H1 (cell line): Measurements from ENCODE around the gene SVEP1.

Experiments
- CTCF ChIP-seq, 3 experiments: IDR thresholded peaks; 1 replicate in 2 of 3; 2 replicates in 1 of 3; pipeline versions ENCODE4 v1.5.1 to v1.6.1; 2011; ENCODE audit warnings: low read length in 3 of 3, mild to moderate bottlenecking in 3 of 3, inconsistent platforms in 2 of 3, low read depth in 1 of 3, moderate library complexity in 1 of 3; ENCODE audit not compliant: insufficient read depth in 1 of 3; ENCODE audit errors: control extremely low read depth in 1 of 3
- RFX5 ChIP-seq: IDR thresholded peaks from 2 replicates; pipeline ENCODE4 v1.6.1; 2011; ENCODE audit warnings: low read depth, low read length, improper control_type of control experiment, borderline replicate concordance
- SRF ChIP-seq: IDR thresholded peaks from 2 replicates; pipeline ENCODE4 v1.6.1; 2011; ENCODE audit warnings: mild to moderate bottlenecking, low read depth, low read length, moderate library complexity
- TAF1 ChIP-seq: IDR thresholded peaks from 2 replicates; pipeline ENCODE4 v1.6.1; 2011; ENCODE audit warnings: mild to moderate bottlenecking, low read depth, low read length

- no peak for TF ChIP-seq SRF
- TF ChIP-seq CTCF (IDR thresholded peaks at IDR 0.05; ENCODE audit: control extremely low read depth in 1 of 3, insufficient read depth in 1 of 3, low read depth in 1 of 3, low read length in 3 of 3) = no peak
- TF ChIP-seq TAF1 = no peak
- TF ChIP-seq RFX5 = no peak
Observed at GRCh38 chr9:110355911-110356310, 223.6 kb downstream of the SVEP1 start.
